ENCODE measurements around the gene FEM1C. TPM values are rescaled to one million over a fixed set of nuclear protein-coding genes. Genes with fewer than 3 reads are reported as not detected.

The FEM1C gene
- total and polyA plus RNA-seq, 10 of the 15 experiments (the other 5 are each of a cell fraction or from before 2014, with no cell fraction given), result 1.9 to 15.6 (median 8.0) TPM

- Histone ChIP-seq H3K27ac (ENCODE audit: control insufficient read depth, insufficient read depth) (no peak overlapping the region), H3K79me2 (ENCODE audit: control insufficient read depth, insufficient read depth, low read length) (peaks cover 38% of the 10 kb centered on the region), H3K4me1 (ENCODE audit: control insufficient read depth, insufficient read depth, low read length) (no peaks in the 10 kb centered on the region), H3K36me3 (ENCODE audit: control insufficient read depth in 2 of 2, insufficient read depth in 2 of 2, low read length in 1 of 2) (peaks cover 6 to 21% of the 10 kb centered on the region in 2 experiments), H3K4me3 (no peak overlapping the region), H2AFZ (ENCODE audit: control insufficient read depth, low read depth, low read length) (no peak overlapping the region), H3K9me3 (replicated peaks; ENCODE audit: control insufficient read depth, insufficient read depth, low read length) (no peaks in the 10 kb centered on the region; the same call in 2 of the 3 replicates), H3K27me3 (replicated peaks in 1 of 2; ENCODE audit: control insufficient read depth in 2 of 2, insufficient read depth in 2 of 2, low read length in 1 of 2) (no peaks in the 10 kb centered on the region), H4K20me1 (ENCODE audit: control insufficient read depth, insufficient read depth) (no peaks in the 10 kb centered on the region), H3K9ac (ENCODE audit: control insufficient read depth, insufficient read depth, low read length) (no peak overlapping the region), H3K4me2 (ENCODE audit: control insufficient read depth, insufficient read depth) (no peak overlapping the region)
- ATAC-seq, result no peak
- TF ChIP-seq ATF2 (IDR thresholded peaks at IDR 0.05; ENCODE audit: low read length) (no peak), MEF2A (IDR thresholded peaks at IDR 0.05; ENCODE audit: insufficient read depth, low read depth, low read length) (no peak), USF1 (IDR thresholded peaks at IDR 0.05; ENCODE audit: borderline replicate concordance, extremely low read length, insufficient read depth, low read depth, low read length) (no peak), ZSCAN29 (IDR thresholded peaks at IDR 0.05) (no peak), NR2F1 (conservative IDR thresholded peaks at IDR 0.05) (no peak), ZNF274 (IDR thresholded peaks at IDR 0.05; ENCODE audit: insufficient read depth, insufficient read length) (no peak), MTA3 (IDR thresholded peaks at IDR 0.05; ENCODE audit: borderline replicate concordance, low read length) (no peak), EZH2 (IDR thresholded peaks at IDR 0.05; ENCODE audit: borderline replicate concordance, control insufficient read depth, low read depth, low read length) (no peak), TAF1 (IDR thresholded peaks at IDR 0.05; ENCODE audit: borderline replicate concordance, low read depth, low read length) (no peak)
- no peak for FAIRE-seq
- in situ Hi-C loops (cut with MboI) (no loop called here), intact Hi-C loops (cut with micrococcal nuclease; ENCODE audit: unreplicated experiment) (no loop called here)
- WGBS (ENCODE audit: insufficient coverage, insufficient replicate concordance, low lambda C conversion rate, missing lambda C conversion rate), result 90% methylated on average over 6 of the region's 6 CpGs
- BruUV-seq (replicated peaks), result no TSS peak
- RAD21 ChIA-PET (ENCODE audit: unreplicated experiment), result interaction anchor here (1.1 kb wide), 1 partner anchor 143 kb away, joined by 3 read pairs; no protein-coding TSS in a partner anchor
- SMC1A ChIA-PET (ENCODE audit: uncharacterized antibody, unreplicated experiment), result interaction anchor here (1.2 to 11.3 kb wide), 6 partner anchors 11 to 136 kb away, joined by 3 to 166 read pairs (median 8); partner anchors contain the start of gene FEM1C
- DNase-seq (ENCODE audit: low read depth, low spot score), result no peak
- POLR2A ChIA-PET, result interaction anchor here (0.5 to 1.4 kb wide), 3 partner anchors 8 to 19 kb away, joined by 3 to 4 read pairs (median 3); no protein-coding TSS in a partner anchor
- CTCF ChIA-PET, result interaction anchor here (1.0 to 3.4 kb wide), 7 partner anchors 8 to 277 kb away, joined by 3 to 12 read pairs (median 4); no protein-coding TSS in a partner anchor
Measured at GRCh38 chr5:115524199-115524847, 20.3 kb downstream of the FEM1C start.

Measured in GM12878 (cell line).